Measurements from ENCODE around the gene COL28A1. TPM values are rescaled to one million over a fixed set of nuclear protein-coding genes. Genes with fewer than 3 reads are reported as not detected.

COL28A1 gene
- total RNA-seq, 3 donors from 2014 or later (not counting 1 experiment from before 2014, with no cell fraction given) = 0.28 to 0.84 (median 0.45) TPM

- ATAC-seq (no peak), DNase-seq (no peak)
- H3K9me3 Mint-ChIP-seq = no peaks in the 10 kb centered on the region
- H3K4me3 Mint-ChIP-seq = no peak overlapping the region
- no peaks in the 10 kb centered on the region for H3K4me1 Mint-ChIP-seq
- H3K27ac Mint-ChIP-seq = no peak overlapping the region
- H3K27me3 Mint-ChIP-seq (ENCODE audit: low read depth in 2 of 2) = peaks cover 14 to 36% of the 10 kb centered on the region in 2 donors
- Histone ChIP-seq H3K4me1 (ENCODE audit: control insufficient read depth, insufficient read depth, low read length) (no peaks in the 10 kb centered on the region), H3K27me3 (ENCODE audit: control insufficient read depth, insufficient read depth, low read length) (no peaks in the 10 kb centered on the region), H3K36me3 (ENCODE audit: control insufficient read depth, insufficient read depth, low read length) (no peaks in the 10 kb centered on the region), H3K9me3 (ENCODE audit: control insufficient read depth, insufficient read depth, low read length) (no peaks in the 10 kb centered on the region), H3K4me3 (ENCODE audit: low read length) (no peak overlapping the region), H3K27ac (ENCODE audit: low read length) (no peak overlapping the region)
- TF ChIP-seq CTCF (IDR thresholded peaks at IDR 0.05) = no peak
- intact Hi-C loops (cut with micrococcal nuclease) = loop anchor here (10.0 kb wide), 1 partner anchor 105 kb away; no protein-coding TSS in a partner anchor
- 100% methylated on average over 4 of the region's 4 CpGs for WGBS (ENCODE audit: insufficient coverage)
- H3K36me3 Mint-ChIP-seq = no peaks in the 10 kb centered on the region
Observed at GRCh38 chr7:7529328-7529727, 6.3 kb downstream of the COL28A1 start.

GRCh38 chr7:7527047-7527446 lies 8.6 kb downstream of the COL28A1 start:
- intact Hi-C loops (cut with micrococcal nuclease) = loop anchor here (10.0 kb wide), 1 partner anchor 102 kb away; no protein-coding TSS in a partner anchor
- Mint-ChIP-seq H3K9me3 (no peaks in the 10 kb centered on the region), H3K4me1 (no peaks in the 10 kb centered on the region), H3K36me3 (no peaks in the 10 kb centered on the region), H3K27me3 (ENCODE audit: low read depth in 2 of 2) (peaks cover 10 to 26% of the 10 kb centered on the region in 2 donors), H3K4me3 (no peak overlapping the region), H3K27ac (no peak overlapping the region)
- Histone ChIP-seq H3K4me3 (ENCODE audit: low read length) (no peak overlapping the region), H3K36me3 (ENCODE audit: control insufficient read depth, insufficient read depth, low read length) (no peaks in the 10 kb centered on the region), H3K27ac (ENCODE audit: low read length) (no peak overlapping the region), H3K9me3 (ENCODE audit: control insufficient read depth, insufficient read depth, low read length) (no peaks in the 10 kb centered on the region), H3K4me1 (ENCODE audit: control insufficient read depth, insufficient read depth, low read length) (no peaks in the 10 kb centered on the region), H3K27me3 (ENCODE audit: control insufficient read depth, insufficient read depth, low read length) (no peaks in the 10 kb centered on the region)
- TF ChIP-seq CTCF (IDR thresholded peaks at IDR 0.05) = no peak
- ATAC-seq = no peak
- WGBS (ENCODE audit: insufficient coverage) = 97% methylated on average over 3 of the region's 3 CpGs
- no peak for DNase-seq

DNA sequence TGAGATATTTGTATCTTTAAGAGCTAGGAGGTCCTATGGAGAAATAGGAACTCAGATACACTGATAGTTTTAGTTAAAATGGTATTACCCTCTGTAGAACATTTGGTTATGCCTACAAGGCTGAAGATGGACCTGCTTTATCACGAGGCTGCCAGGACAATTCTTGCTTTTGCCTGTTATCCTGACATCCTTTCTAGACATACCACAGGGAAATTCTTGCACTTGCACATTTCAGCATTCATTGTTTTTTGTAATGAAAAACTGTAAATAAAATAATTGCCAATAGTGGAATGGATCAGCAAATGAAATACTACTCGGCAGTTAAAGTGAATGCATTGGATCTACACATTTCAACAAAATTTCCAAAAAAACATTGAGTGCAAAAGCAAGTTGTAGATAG lies 9.7 kb downstream of the COL28A1 start:
- intact Hi-C loops (cut with micrococcal nuclease) = loop anchor here (10.0 kb wide), 1 partner anchor 101 kb away; no protein-coding TSS in a partner anchor
- H3K4me1 ChIP-seq (ENCODE audit: control insufficient read depth, insufficient read depth, low read length) = no peaks in the 10 kb centered on the region
- no peak overlapping the region for H3K27ac ChIP-seq (ENCODE audit: low read length)
- Mint-ChIP-seq H3K4me3 (no peak overlapping the region), H3K36me3 (no peaks in the 10 kb centered on the region), H3K27me3 (ENCODE audit: low read depth in 2 of 2) (peaks cover 10 to 19% of the 10 kb centered on the region in 2 donors), H3K4me1 (peaks cover 0 to 6% of the 10 kb centered on the region in 2 donors), H3K9me3 (no peaks in the 10 kb centered on the region), H3K27ac (no peak overlapping the region)
- 100% methylated on average over 1 of the region's 2 CpGs for WGBS (ENCODE audit: insufficient coverage)
- no peaks in the 10 kb centered on the region for H3K36me3 ChIP-seq (ENCODE audit: control insufficient read depth, insufficient read depth, low read length)
- ATAC-seq (no peak), DNase-seq (no peak)
- H3K9me3 ChIP-seq (ENCODE audit: control insufficient read depth, insufficient read depth, low read length) = no peaks in the 10 kb centered on the region
- TF ChIP-seq CTCF (IDR thresholded peaks at IDR 0.05) = no peak
- no peaks in the 10 kb centered on the region for H3K27me3 ChIP-seq (ENCODE audit: control insufficient read depth, insufficient read depth, low read length)
- no peak overlapping the region for H3K4me3 ChIP-seq (ENCODE audit: low read length)

DNA sequence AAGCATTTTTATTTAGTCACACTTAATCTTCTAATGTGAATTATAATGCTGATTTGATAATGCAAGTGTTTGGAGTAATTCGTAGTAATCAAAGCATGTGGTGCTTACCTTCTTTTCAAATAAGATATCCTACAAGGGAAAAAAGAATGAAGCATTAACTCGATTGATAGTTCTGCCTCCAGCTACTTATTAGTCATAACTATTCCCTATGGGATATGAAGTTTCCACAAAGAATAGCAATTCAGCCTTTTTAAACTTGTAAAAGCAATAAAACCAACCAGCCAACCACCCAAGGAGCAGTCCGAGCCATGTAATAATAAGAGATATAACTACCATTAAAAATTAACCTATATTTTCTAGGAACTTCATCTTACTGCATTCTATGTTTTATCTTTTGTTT lies 11.6 kb downstream of the COL28A1 start:
- Mint-ChIP-seq H3K27me3 (ENCODE audit: low read depth in 2 of 2) (peaks cover 7 to 10% of the 10 kb centered on the region in 2 donors), H3K27ac (no peak overlapping the region), H3K36me3 (no peaks in the 10 kb centered on the region), H3K9me3 (no peaks in the 10 kb centered on the region), H3K4me3 (no peak overlapping the region), H3K4me1 (peaks cover 0 to 7% of the 10 kb centered on the region in 2 donors)
- DNase-seq = no peak
- no peak overlapping the region for H3K27ac ChIP-seq (ENCODE audit: low read length)
- no peaks in the 10 kb centered on the region for H3K36me3 ChIP-seq (ENCODE audit: control insufficient read depth, insufficient read depth, low read length)
- H3K4me1 ChIP-seq (ENCODE audit: control insufficient read depth, insufficient read depth, low read length) = no peaks in the 10 kb centered on the region
- no peak overlapping the region for H3K4me3 ChIP-seq (ENCODE audit: low read length)
- H3K27me3 ChIP-seq (ENCODE audit: control insufficient read depth, insufficient read depth, low read length) = no peaks in the 10 kb centered on the region
- TF ChIP-seq CTCF (IDR thresholded peaks at IDR 0.05) = no peak
- ATAC-seq = no peak
- no peaks in the 10 kb centered on the region for H3K9me3 ChIP-seq (ENCODE audit: control insufficient read depth, insufficient read depth, low read length)
- WGBS (ENCODE audit: insufficient coverage) = no CpG with 5 or more reads among the region's 3 CpGs
- intact Hi-C loops (cut with micrococcal nuclease) = loop anchor here (10.0 kb wide), 1 partner anchor 99 kb away; no protein-coding TSS in a partner anchor

Measured in natural killer cell (primary cell).